Neural cell (in vitro differentiated cells): ENCODE results near the gene PECR. TPM values are rescaled to one million over a fixed set of nuclear protein-coding genes. Genes with fewer than 3 reads are reported as not detected.
A peak's percentile ranks its signal among the peaks of the same experiment; 100 is the strongest.

ENCODE experiments used
- H2AFZ ChIP-seq: fragments of 200-600, 300-800 bp; sonication (generic), shearing (Covaris generic); 2 replicates; pipeline ENCODE4 v1.6.0; 2014; ENCODE audit warnings: low read depth, mild to moderate bottlenecking, antibody characterized with exemption, low read length, moderate library complexity
- H3F3A ChIP-seq: fragments of 200-600 bp; shearing (Covaris generic); 2 replicates; pipeline ENCODE4 v1.6.1; 2016; ENCODE audit warnings: mild to moderate bottlenecking, moderate library complexity, mixed read lengths, antibody characterized with exemption, low read length; ENCODE audit not compliant: insufficient read depth, poor library complexity, severe bottlenecking
- H3K27ac ChIP-seq: fragments of 200-600, 300-800 bp; sonication (generic), shearing (Covaris generic); 2 replicates; pipeline ENCODE4 v1.5.1; 2014; ENCODE audit warnings: mild to moderate bottlenecking, low read length, moderate library complexity
- H3K27me3 ChIP-seq: fragments of 300-800, 200-600 bp; sonication (generic), shearing (Covaris generic); 2 replicates; pipeline ENCODE4 v1.6.0; 2014; ENCODE audit warnings: mild to moderate bottlenecking, low read depth, low read length, moderate library complexity; ENCODE audit not compliant: insufficient read depth
- H3K36me3 ChIP-seq: fragments of 300-800, 200-600 bp; sonication (generic), shearing (Covaris generic); 2 replicates; pipeline ENCODE4 v1.5.1; 2014; ENCODE audit warnings: mild to moderate bottlenecking, antibody characterized with exemption, low read length, moderate library complexity; ENCODE audit not compliant: insufficient read depth
- H3K4me2 ChIP-seq: fragments of 300-800, 200-600 bp; sonication (generic), shearing (Covaris generic); 2 replicates; pipeline ENCODE4 v1.6.0; 2014; ENCODE audit warnings: mild to moderate bottlenecking, low read length
- H3K4me3 ChIP-seq: fragments of 300-800, 200-600 bp; sonication (generic), shearing (Covaris generic); 2 replicates; pipeline ENCODE4 v1.5.1; 2014; ENCODE audit warnings: mild to moderate bottlenecking, low read length, moderate library complexity
- H3K79me2 ChIP-seq: fragments of 200-600 bp; shearing (Covaris generic); replicated peaks from 2 replicates; pipeline ENCODE4 v1.6.0; 2014; ENCODE audit warnings: mild to moderate bottlenecking, low read length, moderate library complexity; ENCODE audit not compliant: insufficient read depth
- H3K9ac ChIP-seq: fragments of 300-800, 200-600 bp; sonication (generic), shearing (Covaris generic); 2 replicates; pipeline ENCODE4 v1.6.1; 2016; ENCODE audit warnings: mild to moderate bottlenecking, low read length, mixed read lengths
- H3K9me2 ChIP-seq: fragments of 200-600 bp; shearing (Covaris generic); 2 replicates; pipeline ENCODE4 v1.6.1; 2016; ENCODE audit warnings: mild to moderate bottlenecking, low read length, mixed read lengths; ENCODE audit not compliant: insufficient read depth
- H3K9me3 ChIP-seq: fragments of 200-600, 300-800 bp; sonication (generic), shearing (Covaris generic); 2 replicates; pipeline ENCODE4 v1.6.1; 2016; ENCODE audit warnings: mild to moderate bottlenecking, mixed run types, low read length, moderate library complexity, mixed read lengths
- H4K20me1 ChIP-seq: fragments of 200-600 bp; shearing (Covaris generic); 2 replicates; pipeline ENCODE4 v1.6.1; 2016; ENCODE audit warnings: mild to moderate bottlenecking, mixed run types; ENCODE audit not compliant: insufficient read depth
- EP300 ChIP-seq: fragments of 450-650 bp; conservative IDR thresholded peaks from 2 replicates; pipeline ENCODE4 v1.6.1; 2014; ENCODE audit warnings: antibody characterized with exemption, mild to moderate bottlenecking, moderate library complexity; ENCODE audit not compliant: poor library complexity, severe bottlenecking
- EZH2 ChIP-seq: fragments of 200-600, 300-800 bp; shearing (Covaris generic), sonication (generic); IDR thresholded peaks from 2 replicates; pipeline ENCODE4 v1.6.1; 2014; ENCODE audit warnings: antibody characterized with exemption, low read length, borderline replicate concordance, mild to moderate bottlenecking; ENCODE audit not compliant: insufficient read depth, poor library complexity, severe bottlenecking
- MXI1 ChIP-seq: fragments of 450-650 bp; conservative IDR thresholded peaks from 2 replicates; pipeline ENCODE4 v1.6.1; 2014; ENCODE audit warnings: antibody characterized with exemption, mild to moderate bottlenecking; ENCODE audit not compliant: poor library complexity, severe bottlenecking
- POLR2AphosphoS5 ChIP-seq: IDR thresholded peaks from 2 replicates; pipeline ENCODE4 v1.6.1; 2012
- RAD21 ChIP-seq: fragments of 450-650 bp; conservative IDR thresholded peaks from 2 replicates; pipeline ENCODE4 v1.6.1; 2014; ENCODE audit warnings: antibody characterized with exemption, mild to moderate bottlenecking, moderate library complexity
- SMC3 ChIP-seq: fragments of 450-650 bp; conservative IDR thresholded peaks from 2 replicates; pipeline ENCODE4 v1.6.1; 2014; ENCODE audit warnings: antibody characterized with exemption, mild to moderate bottlenecking, moderate library complexity; ENCODE audit not compliant: poor library complexity
- TAF1 ChIP-seq: IDR thresholded peaks from 2 replicates; pipeline ENCODE4 v1.6.1; 2012; ENCODE audit warnings: low read depth
- polyA plus RNA-seq: library from polyadenylated mRNA; depleted of rRNA; stranded (reverse); fragments of >200 nt; gene quantifications from 2 replicates; pipeline ENCODE4 v1.2.3, GENCODE V29; 2014
- TF ChIP-seq, protein P1 (sequence below): fragments of 450-650 bp; IDR thresholded peaks from 2 replicates; pipeline ENCODE4 v1.5.1; 2014; ENCODE audit warnings: antibody characterized with exemption, mild to moderate bottlenecking, moderate library complexity; ENCODE audit not compliant: poor library complexity, severe bottlenecking
- TF ChIP-seq, protein P2 (sequence below): IDR thresholded peaks from 2 replicates; pipeline ENCODE4 v1.6.1; 2012; ENCODE audit warnings: borderline replicate concordance

PECR gene
- polyA plus RNA-seq, 1 donor from 2014 or later: 22.1 TPM

DNA sequence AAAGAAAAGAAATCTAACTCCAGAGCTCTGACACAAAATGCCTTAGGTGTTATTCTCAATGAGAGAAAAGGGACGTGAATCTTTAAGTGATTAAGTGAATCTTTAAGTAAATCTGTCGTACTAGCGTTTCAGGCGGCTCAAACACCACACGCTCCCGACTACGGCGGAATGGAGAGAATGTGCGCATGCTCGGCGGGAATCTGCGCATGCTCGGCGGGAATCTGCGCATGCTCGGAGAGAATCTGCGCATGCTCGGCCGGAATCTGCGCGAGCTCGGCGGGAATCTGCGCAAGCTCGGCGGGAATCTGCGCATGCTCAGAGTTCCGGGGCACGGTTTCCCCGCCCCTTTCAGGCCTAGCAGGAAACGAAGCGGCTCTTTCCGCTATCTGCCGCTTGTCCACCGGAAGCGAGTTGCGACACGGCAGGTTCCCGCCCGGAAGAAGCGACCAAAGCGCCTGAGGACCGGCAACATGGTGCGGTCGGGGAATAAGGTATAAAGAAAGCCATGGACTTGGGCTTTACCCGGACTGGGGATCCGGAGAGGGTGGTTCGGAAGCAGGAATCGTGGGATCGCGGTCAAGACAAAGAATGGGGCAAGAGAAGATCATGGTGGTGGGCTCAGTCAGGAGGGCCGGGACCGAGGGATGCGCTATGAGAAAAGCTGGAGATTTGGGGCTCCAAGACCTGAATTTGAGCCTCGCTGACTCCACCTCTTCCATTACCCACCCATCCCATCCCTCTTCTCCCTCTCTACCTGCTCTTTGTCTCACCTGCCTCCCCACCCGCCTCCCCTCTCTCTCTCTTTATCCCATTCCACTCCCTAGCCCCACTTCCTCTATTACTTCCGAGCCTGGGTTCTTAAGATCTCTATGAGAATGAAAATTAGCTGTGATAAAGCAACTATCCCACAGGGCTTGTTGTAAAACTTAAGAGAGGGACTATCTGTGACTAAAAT is 27.6 kb upstream of the PECR start, which contains the start of gene XRCC5:
Gene XRCC5, plus strand, starts transcription at position 382 of the 955 bp plus-strand sequence. Its CDS starts 89 bp downstream, at position 471.
- peak within 1 kb of the TSS; percentile 98 for H3K9ac ChIP-seq
- H3K4me2 ChIP-seq: peak within 1 kb of the TSS; percentile 54
- H2AFZ ChIP-seq: peak within 1 kb of the TSS; percentile 69
- H3K9me3 ChIP-seq: no peaks in the 10 kb centered on the region
- H4K20me1 ChIP-seq: no peaks in the 10 kb centered on the region
- no peaks in the 10 kb centered on the region for H3F3A ChIP-seq
- peaks cover 3% of the 10 kb centered on the region for H3K36me3 ChIP-seq
- peak within 1 kb of the TSS; percentile 97 for H3K27ac ChIP-seq
- H3K27me3 ChIP-seq: no peaks in the 10 kb centered on the region
- peak within 1 kb of the TSS; percentile 87 for H3K4me3 ChIP-seq
- TF ChIP-seq EZH2 (no peak), POLR2AphosphoS5 (peak; percentile 97), RAD21 (no peak), TAF1 (peak; percentile 96), SMC3 (no peak), EP300 (no peak), MXI1 (peak; percentile 85)
- TF ChIP-seq, protein P1, sequence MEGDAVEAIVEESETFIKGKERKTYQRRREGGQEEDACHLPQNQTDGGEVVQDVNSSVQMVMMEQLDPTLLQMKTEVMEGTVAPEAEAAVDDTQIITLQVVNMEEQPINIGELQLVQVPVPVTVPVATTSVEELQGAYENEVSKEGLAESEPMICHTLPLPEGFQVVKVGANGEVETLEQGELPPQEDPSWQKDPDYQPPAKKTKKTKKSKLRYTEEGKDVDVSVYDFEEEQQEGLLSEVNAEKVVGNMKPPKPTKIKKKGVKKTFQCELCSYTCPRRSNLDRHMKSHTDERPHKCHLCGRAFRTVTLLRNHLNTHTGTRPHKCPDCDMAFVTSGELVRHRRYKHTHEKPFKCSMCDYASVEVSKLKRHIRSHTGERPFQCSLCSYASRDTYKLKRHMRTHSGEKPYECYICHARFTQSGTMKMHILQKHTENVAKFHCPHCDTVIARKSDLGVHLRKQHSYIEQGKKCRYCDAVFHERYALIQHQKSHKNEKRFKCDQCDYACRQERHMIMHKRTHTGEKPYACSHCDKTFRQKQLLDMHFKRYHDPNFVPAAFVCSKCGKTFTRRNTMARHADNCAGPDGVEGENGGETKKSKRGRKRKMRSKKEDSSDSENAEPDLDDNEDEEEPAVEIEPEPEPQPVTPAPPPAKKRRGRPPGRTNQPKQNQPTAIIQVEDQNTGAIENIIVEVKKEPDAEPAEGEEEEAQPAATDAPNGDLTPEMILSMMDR: no peak
- TF ChIP-seq, protein P2, sequence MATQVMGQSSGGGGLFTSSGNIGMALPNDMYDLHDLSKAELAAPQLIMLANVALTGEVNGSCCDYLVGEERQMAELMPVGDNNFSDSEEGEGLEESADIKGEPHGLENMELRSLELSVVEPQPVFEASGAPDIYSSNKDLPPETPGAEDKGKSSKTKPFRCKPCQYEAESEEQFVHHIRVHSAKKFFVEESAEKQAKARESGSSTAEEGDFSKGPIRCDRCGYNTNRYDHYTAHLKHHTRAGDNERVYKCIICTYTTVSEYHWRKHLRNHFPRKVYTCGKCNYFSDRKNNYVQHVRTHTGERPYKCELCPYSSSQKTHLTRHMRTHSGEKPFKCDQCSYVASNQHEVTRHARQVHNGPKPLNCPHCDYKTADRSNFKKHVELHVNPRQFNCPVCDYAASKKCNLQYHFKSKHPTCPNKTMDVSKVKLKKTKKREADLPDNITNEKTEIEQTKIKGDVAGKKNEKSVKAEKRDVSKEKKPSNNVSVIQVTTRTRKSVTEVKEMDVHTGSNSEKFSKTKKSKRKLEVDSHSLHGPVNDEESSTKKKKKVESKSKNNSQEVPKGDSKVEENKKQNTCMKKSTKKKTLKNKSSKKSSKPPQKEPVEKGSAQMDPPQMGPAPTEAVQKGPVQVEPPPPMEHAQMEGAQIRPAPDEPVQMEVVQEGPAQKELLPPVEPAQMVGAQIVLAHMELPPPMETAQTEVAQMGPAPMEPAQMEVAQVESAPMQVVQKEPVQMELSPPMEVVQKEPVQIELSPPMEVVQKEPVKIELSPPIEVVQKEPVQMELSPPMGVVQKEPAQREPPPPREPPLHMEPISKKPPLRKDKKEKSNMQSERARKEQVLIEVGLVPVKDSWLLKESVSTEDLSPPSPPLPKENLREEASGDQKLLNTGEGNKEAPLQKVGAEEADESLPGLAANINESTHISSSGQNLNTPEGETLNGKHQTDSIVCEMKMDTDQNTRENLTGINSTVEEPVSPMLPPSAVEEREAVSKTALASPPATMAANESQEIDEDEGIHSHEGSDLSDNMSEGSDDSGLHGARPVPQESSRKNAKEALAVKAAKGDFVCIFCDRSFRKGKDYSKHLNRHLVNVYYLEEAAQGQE: peak; percentile 90
- peaks cover 31% of the 10 kb centered on the region for H3K79me2 ChIP-seq
- no peaks in the 10 kb centered on the region for H3K9me2 ChIP-seq

DNA sequence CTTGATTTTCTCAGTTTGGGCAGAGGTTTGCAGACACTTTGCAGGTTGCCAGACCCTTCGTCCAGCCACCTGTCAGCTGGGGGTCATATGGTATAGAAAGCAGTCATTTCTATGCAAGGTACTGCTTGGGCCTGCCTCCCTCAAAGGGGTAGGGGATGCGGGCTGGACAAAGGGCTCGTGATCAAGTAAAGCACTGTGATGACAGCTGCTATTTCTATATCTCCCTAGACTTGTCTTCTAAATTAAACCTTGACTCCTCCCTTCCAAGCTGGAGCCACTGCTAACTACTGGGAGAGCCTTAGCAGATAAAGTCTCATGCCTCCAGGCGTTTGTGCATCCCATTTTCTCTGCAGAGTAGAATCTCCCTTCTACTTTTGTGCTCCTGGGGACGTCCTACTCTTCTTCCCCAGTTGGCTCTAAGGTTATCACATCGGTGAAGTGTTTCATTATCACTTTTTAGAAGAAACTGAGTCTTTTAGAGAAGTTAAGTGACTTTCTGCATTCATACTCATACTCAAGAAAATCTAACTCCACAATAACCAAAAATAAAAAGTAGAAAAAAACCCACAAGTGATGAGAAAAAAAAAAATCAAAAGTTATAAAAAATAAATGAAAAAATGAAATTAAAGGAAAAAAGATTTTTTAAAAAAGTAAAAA is 26.8 kb upstream of the PECR start:
- Histone ChIP-seq H3K27me3 (no peaks in the 10 kb centered on the region), H3K4me2 (peak overlapping the region; percentile 54), H3K9ac (peak overlapping the region; percentile 49), H3K27ac (peak overlapping the region; percentile 64), H3K4me3 (peak overlapping the region; percentile 87), H4K20me1 (no peaks in the 10 kb centered on the region), H3K79me2 (peaks cover 31% of the 10 kb centered on the region), H3K9me3 (no peaks in the 10 kb centered on the region), H3K36me3 (peaks cover 3% of the 10 kb centered on the region), H3K9me2 (no peaks in the 10 kb centered on the region), H2AFZ (peak overlapping the region; percentile 69), H3F3A (no peaks in the 10 kb centered on the region)
- TF ChIP-seq, protein P2: no peak
- TF ChIP-seq TAF1 (no peak), POLR2AphosphoS5 (no peak), EP300 (no peak), MXI1 (no peak), SMC3 (no peak), EZH2 (no peak), RAD21 (no peak)
- TF ChIP-seq, protein P1: no peak
